Measurements from ENCODE around the gene SPP1.
"Not testable (repeated sequence)": the region's sequence is repeated elsewhere in the genome, so short reads cannot be mapped to it uniquely, and the experiment has no call there.

SPP1 gene

GRCh38 chr4:87986508-87986907 is 11.0 kb downstream of the SPP1 start:
- DNase-seq (ENCODE audit: low read depth, low spot score): no peak

GRCh38 chr4:87989765-87990164 is 14.3 kb downstream of the SPP1 start:
- DNase-seq (ENCODE audit: low read depth, low spot score): no peak

- no peak for DNase-seq (ENCODE audit: low read depth, low spot score)
Measured at GRCh38 chr4:87995435-87995834, 19.9 kb downstream of the SPP1 start.

- not testable (repeated sequence) for DNase-seq (ENCODE audit: low read depth, low spot score)
Measured at GRCh38 chr4:87999191-87999691, 23.7 kb downstream of the SPP1 start.

GRCh38 chr4:88001871-88002270 is 26.4 kb downstream of the SPP1 start:
- no peak for DNase-seq (ENCODE audit: low read depth, low spot score)

GRCh38 chr4:88002786-88003185 is 27.3 kb downstream of the SPP1 start:
- no peak for DNase-seq (ENCODE audit: low read depth, low spot score)

- DNase-seq (ENCODE audit: low read depth, low spot score): no peak
Measured at GRCh38 chr4:88003261-88003660, 27.7 kb downstream of the SPP1 start.

GRCh38 chr4:88005076-88005475 is 29.6 kb downstream of the SPP1 start:
- no peak for DNase-seq (ENCODE audit: low read depth, low spot score)

GRCh38 chr4:88005946-88006345 is 30.4 kb downstream of the SPP1 start:
- DNase-seq (ENCODE audit: low read depth, low spot score): no peak

GRCh38 chr4:88006956-88007303 is 31.4 kb downstream of the SPP1 start:
- DNase-seq (ENCODE audit: low read depth, low spot score): no peak

GRCh38 chr4:88007304-88008121 is 32.0 kb downstream of the SPP1 start, which contains the start of gene PKD2:
Gene PKD2, plus strand, starts transcription at chr4:88007635. Its CDS starts 99 bp downstream, at chr4:88007734.
- DNase-seq (ENCODE audit: low read depth, low spot score): no peak

GRCh38 chr4:88008122-88008742 is 32.7 kb downstream of the SPP1 start:
- DNase-seq (ENCODE audit: low read depth, low spot score): no peak

- no peak for DNase-seq (ENCODE audit: low read depth, low spot score)
Measured at GRCh38 chr4:88008743-88009171, 33.2 kb downstream of the SPP1 start.

- no peak for DNase-seq (ENCODE audit: low read depth, low spot score)
Measured at GRCh38 chr4:88009871-88010270, 34.4 kb downstream of the SPP1 start.

- DNase-seq (ENCODE audit: low read depth, low spot score): no peak
Measured at GRCh38 chr4:88010966-88011365, 35.5 kb downstream of the SPP1 start.

- no peak for DNase-seq (ENCODE audit: low read depth, low spot score)
Measured at GRCh38 chr4:88012647-88013046, 37.1 kb downstream of the SPP1 start.

- no peak for DNase-seq (ENCODE audit: low read depth, low spot score)
Measured at GRCh38 chr4:88014386-88014905, 38.9 kb downstream of the SPP1 start.

- no peak for DNase-seq (ENCODE audit: low read depth, low spot score)
Measured at GRCh38 chr4:88015659-88016295, 40.3 kb downstream of the SPP1 start.

GRCh38 chr4:88017516-88018297 is 42.2 kb downstream of the SPP1 start:
- no peak for DNase-seq (ENCODE audit: low read depth, low spot score)

GRCh38 chr4:88018466-88018865 is 43.0 kb downstream of the SPP1 start:
- no peak for DNase-seq (ENCODE audit: low read depth, low spot score)

GRCh38 chr4:88021824-88022223 is 46.3 kb downstream of the SPP1 start:
- DNase-seq (ENCODE audit: low read depth, low spot score): no peak

Measured in iPS DF 19.7 (cell line).